Activated CD8-positive, alpha-beta memory T cell treated with anti-CD3 and anti-CD28 coated beads, Interleukin-2, amount 50 U/mL, for 1 hour (primary cell): ENCODE results near the gene LCE2C.
"Not testable (repeated sequence)": the region's sequence is repeated elsewhere in the genome, so short reads cannot be mapped to it uniquely, and the experiment has no call there.

Source experiments
- DNase-seq: peaks from one replicate; pipeline ENCODE4 v3.0.0-alpha.2; 2020; ENCODE audit errors: extremely low read depth

Gene LCE2C

GRCh38 chr1:152674983-152675382, at the start of gene LCE2C:
LCE2C (plus strand) TSS chr1:152675279; CDS start chr1:152676016, 737 bp downstream.
- DNase-seq: not testable (repeated sequence)

- no peak for DNase-seq
These were observed 48.3 kb upstream of the LCE2C start for GRCh38 chr1:152626744-152627143.

- DNase-seq: no peak
These were observed 44.5 kb upstream of the LCE2C start for GRCh38 chr1:152630596-152630995.

- DNase-seq: no peak
These were observed 34.7 kb upstream of the LCE2C start for GRCh38 chr1:152640351-152640750.

GRCh38 chr1:152643945-152644344, 31.1 kb upstream of the LCE2C start:
- no peak for DNase-seq

GRCh38 chr1:152645146-152645545, 29.9 kb upstream of the LCE2C start:
- DNase-seq: no peak

- no peak for DNase-seq
These were observed 28.4 kb upstream of the LCE2C start for GRCh38 chr1:152646656-152647055.

GRCh38 chr1:152654110-152654509, 21.0 kb upstream of the LCE2C start:
- no peak for DNase-seq

- no peak for DNase-seq
These were observed 18.6 kb upstream of the LCE2C start for GRCh38 chr1:152656459-152656858.

- DNase-seq: no peak
These were observed 17.4 kb upstream of the LCE2C start for GRCh38 chr1:152657677-152658076.

- DNase-seq: no peak
These were observed 16.4 kb upstream of the LCE2C start for GRCh38 chr1:152658649-152659048.

GRCh38 chr1:152663098-152663497, 12.0 kb upstream of the LCE2C start, which contains the start of gene LCE2D:
LCE2D (plus strand) TSS chr1:152663380; CDS start chr1:152664106, 726 bp downstream.
- DNase-seq: no peak

- DNase-seq: not testable (repeated sequence)
These were observed 8.9 kb upstream of the LCE2C start for GRCh38 chr1:152666171-152666570.

- no peak for DNase-seq
These were observed 7.4 kb upstream of the LCE2C start for GRCh38 chr1:152667648-152668047.

GRCh38 chr1:152673016-152673415, 2.1 kb upstream of the LCE2C start:
- DNase-seq: no peak

- DNase-seq: no peak
These were observed 4.4 kb downstream of the LCE2C start for GRCh38 chr1:152679459-152679858.

- DNase-seq: no peak
These were observed 6.5 kb downstream of the LCE2C start for GRCh38 chr1:152681616-152682015.

- DNase-seq: no peak
These were observed 8.8 kb downstream of the LCE2C start for GRCh38 chr1:152683846-152684245.

GRCh38 chr1:152685823-152686222, 10.7 kb downstream of the LCE2C start, which contains the start of gene LCE2B:
LCE2B (plus strand) TSS chr1:152686123; CDS start chr1:152686844, 721 bp downstream.
- DNase-seq: not testable (repeated sequence)

- DNase-seq: no peak
These were observed 22.9 kb downstream of the LCE2C start, which contains the start of gene LCE2A for GRCh38 chr1:152697701-152698600. LCE2A (plus strand) TSS chr1:152698345; CDS start chr1:152698902, 557 bp downstream.

- DNase-seq: no peak
These were observed 24.7 kb downstream of the LCE2C start for GRCh38 chr1:152699746-152700145.

- DNase-seq: no peak
These were observed 32.8 kb downstream of the LCE2C start, which contains the start of gene LCE4A for GRCh38 chr1:152707860-152708259. LCE4A (plus strand) TSS chr1:152708160; CDS start chr1:152709076, 916 bp downstream.

GRCh38 chr1:152718238-152718637, 43.2 kb downstream of the LCE2C start:
- no peak for DNase-seq
